Left lung (tissue), 10 donors: Measurements from ENCODE around the gene PBX4. TPM values are rescaled to one million over a fixed set of nuclear protein-coding genes. Genes with fewer than 3 reads are reported as not detected.

Experiments
- ATAC-seq: fragments of 200-7000 bp; cut with Tn5 transposase; one replicate; pipeline ENCODE4 v1.9.1; 2020; ENCODE audit warnings: moderate library complexity
- DNase-seq, 4 donors: peaks; one replicate each; pipeline ENCODE4 v3.0.0-alpha.2; 2013 to 2020
- H3K27ac ChIP-seq, 2 donors: fragments of 200-600 bp; sonication (generic) in 1 of 2; one replicate each; pipeline versions ENCODE4 v1.5.0 to v1.8.0; 2020 to 2021
- H3K27me3 ChIP-seq, 2 donors: fragments of 200-600 bp; sonication (generic) in 1 of 2; one replicate each; pipeline versions ENCODE4 v1.5.0 to v1.8.0; 2020 to 2021
- H3K36me3 ChIP-seq, 2 donors: fragments of 200-600 bp; sonication (generic) in 1 of 2; one replicate each; pipeline versions ENCODE4 v1.5.0 to v1.8.0; 2020 to 2021
- H3K4me1 ChIP-seq, 2 donors: fragments of 200-600 bp; one replicate each; pipeline ENCODE4 v1.8.0; 2021
- H3K4me3 ChIP-seq, 2 donors: fragments of 200-600 bp; sonication (generic) in 1 of 2; one replicate each; pipeline versions ENCODE4 v1.5.0 to v1.8.0; 2020 to 2021; ENCODE audit warnings: mild to moderate bottlenecking in 1 of 2
- H3K9me3 ChIP-seq, 2 donors: fragments of 200-600 bp; sonication (generic) in 1 of 2; one replicate each; pipeline versions ENCODE4 v1.5.0 to v1.8.0; 2020 to 2021
- CTCF ChIP-seq, 2 donors: fragments of 200-600 bp; sonication (generic) in 1 of 2; IDR thresholded peaks; one replicate each; pipeline versions ENCODE4 v1.5.0 to v1.8.0; 2021; ENCODE audit warnings: antibody characterized with exemption in 2 of 2
- intact Hi-C, 2 donors: fragments of 100-400 bp; cut with DNase I; formaldehyde crosslinking; loops; one replicate each; pipeline versions ENCODE4 v1.11.2 to v1.14.2; 2022
- polyA plus RNA-seq, 6 donors: library from polyadenylated mRNA; unstranded; fragments of 120-200 nt; gene quantifications; one replicate each; pipeline ENCODE4 v1.2.1, GENCODE V29; 2013; ENCODE audit not compliant: insufficient read length in 6 of 6
- total RNA-seq, 2 donors: library from RNA; stranded (reverse); fragmentation: NEBNext Ultra II Directional; extraction: Animal tissue kit (Norgen Biotek cat#: 25700); gene quantifications; one replicate each; pipeline ENCODE4 v1.2.1, GENCODE V29; 2021
- donor health status: DM: no; HTN: yes; CAD: no.
- donor health status: DM: no; HTN: no; CAD: no.

Gene PBX4
- total and polyA plus RNA-seq, 8 donors, result 1.8 to 22.0 (median 16.1) TPM

DNA sequence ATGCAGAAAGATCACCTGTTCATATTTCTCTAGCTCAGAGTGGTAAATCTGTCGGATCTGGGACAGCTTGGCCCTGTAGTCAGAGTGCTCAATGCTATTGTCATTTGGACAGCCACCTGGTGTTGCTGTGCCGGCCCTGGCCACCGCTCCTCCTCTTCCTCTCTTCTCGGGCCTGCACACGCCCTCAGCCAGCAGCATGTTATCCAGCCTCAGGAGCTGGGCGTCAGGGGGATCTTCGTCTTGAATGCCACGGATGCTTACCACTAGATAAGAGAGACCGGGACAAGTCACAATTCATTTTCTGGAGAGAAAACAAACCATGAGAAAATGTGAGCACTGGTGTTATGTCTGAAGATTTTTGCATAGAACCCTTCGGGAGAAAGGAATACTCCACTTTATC lies 47.9 kb downstream of the PBX4 start:
- peaks cover 0 to 7% of the 10 kb centered on the region in 2 donors for H3K36me3 ChIP-seq
- no peak overlapping the region for H3K27ac ChIP-seq
- H3K9me3 ChIP-seq, result no peaks in the 10 kb centered on the region
- ATAC-seq (no peak), DNase-seq (no peak)
- no peaks in the 10 kb centered on the region for H3K27me3 ChIP-seq
- no peak overlapping the region for H3K4me3 ChIP-seq
- no peak for TF ChIP-seq CTCF (IDR thresholded peaks at IDR 0.05)
- intact Hi-C loops, result no loop called here
- no peaks in the 10 kb centered on the region for H3K4me1 ChIP-seq

DNA sequence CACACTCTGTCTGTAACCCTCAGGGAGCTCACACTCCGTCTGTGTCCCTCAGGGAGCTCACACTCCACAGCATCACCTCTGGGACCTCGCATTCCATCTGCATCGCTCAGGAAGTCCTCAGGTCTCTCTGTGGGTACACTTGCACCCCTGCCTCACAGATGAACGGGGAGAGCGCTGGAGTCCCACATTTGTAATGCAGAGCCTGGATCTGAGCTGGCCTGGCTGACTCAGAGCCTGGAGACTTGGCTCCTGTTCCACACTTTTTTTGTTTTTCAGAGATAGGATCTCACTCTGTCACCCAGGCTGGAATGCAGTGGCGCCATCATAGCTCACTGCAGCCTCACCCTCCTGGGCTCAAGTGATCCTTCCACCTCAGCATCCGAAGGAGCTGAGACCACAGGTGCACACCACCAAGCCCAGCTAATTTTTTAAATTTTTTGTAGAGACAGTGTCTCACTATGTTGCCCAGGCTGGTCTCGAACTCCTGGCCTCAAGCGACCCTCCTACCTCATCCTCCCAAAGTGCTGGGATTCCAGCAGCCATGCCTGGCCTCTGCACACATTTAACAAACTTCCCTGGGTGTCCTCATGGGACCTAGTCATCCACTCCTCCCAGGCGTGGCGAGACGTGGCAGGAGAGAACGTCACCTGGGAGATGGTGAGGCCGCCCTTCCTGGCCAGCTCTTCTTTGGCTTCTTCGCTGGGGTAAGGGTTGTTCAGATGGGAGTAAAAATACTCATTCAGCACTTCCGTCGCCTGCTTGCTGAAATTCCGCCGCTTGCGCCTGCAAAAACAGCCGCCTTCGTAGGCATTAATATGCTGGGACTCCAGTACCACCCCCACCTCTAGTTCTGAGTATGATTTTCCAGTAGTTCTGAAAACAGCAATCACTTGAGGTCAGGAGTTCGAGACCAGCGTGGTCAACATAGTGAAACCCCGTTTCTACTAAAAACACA lies 49.4 kb downstream of the PBX4 start:
- intact Hi-C loops, result no loop called here
- Histone ChIP-seq H3K36me3 (peaks cover 0 to 7% of the 10 kb centered on the region in 2 donors), H3K27me3 (no peaks in the 10 kb centered on the region), H3K4me3 (no peak overlapping the region), H3K27ac (no peak overlapping the region), H3K9me3 (no peaks in the 10 kb centered on the region), H3K4me1 (no peaks in the 10 kb centered on the region)
- DNase-seq (no peak), ATAC-seq (no peak)
- TF ChIP-seq CTCF (IDR thresholded peaks at IDR 0.05), result no peak

DNA sequence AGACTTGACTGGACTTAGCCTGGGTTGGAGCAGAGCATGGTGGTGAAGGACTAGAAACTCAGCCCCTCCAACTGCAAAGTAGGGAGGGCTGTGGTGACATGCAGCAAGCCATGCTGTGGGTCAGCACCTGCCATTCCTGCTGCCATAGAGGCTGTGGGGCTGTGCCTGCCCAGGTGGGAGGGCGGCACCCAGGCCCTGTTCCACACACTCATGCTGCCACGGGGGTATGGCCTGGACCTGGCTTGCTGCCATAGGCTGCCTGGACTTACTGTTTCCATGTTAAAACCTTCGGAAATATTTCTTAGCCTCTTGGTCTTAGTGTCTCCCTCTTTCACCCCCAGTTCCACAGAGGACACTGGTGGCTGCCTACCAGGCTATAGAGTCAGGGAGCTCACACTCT lies 51.1 kb downstream of the PBX4 start:
- Histone ChIP-seq H3K9me3 (no peaks in the 10 kb centered on the region), H3K4me1 (no peaks in the 10 kb centered on the region), H3K36me3 (peaks cover 0 to 7% of the 10 kb centered on the region in 2 donors), H3K4me3 (no peak overlapping the region), H3K27ac (no peak overlapping the region), H3K27me3 (no peaks in the 10 kb centered on the region)
- intact Hi-C loops, result no loop called here
- no peak for TF ChIP-seq CTCF (IDR thresholded peaks at IDR 0.05)
- ATAC-seq, result no peak
- no peak for DNase-seq

- Histone ChIP-seq H3K9me3 (no peaks in the 10 kb centered on the region), H3K4me3 (no peak overlapping the region), H3K27ac (no peak overlapping the region), H3K4me1 (no peaks in the 10 kb centered on the region), H3K27me3 (no peaks in the 10 kb centered on the region), H3K36me3 (peaks cover 0 to 7% of the 10 kb centered on the region in 2 donors)
- TF ChIP-seq CTCF (IDR thresholded peaks at IDR 0.05), result no peak
- intact Hi-C loops, result no loop called here
- no peak for ATAC-seq
- no peak for DNase-seq
These were observed 52.2 kb downstream of the PBX4 start for GRCh38 chr19:19566306-19566705.

- no peak for TF ChIP-seq CTCF (IDR thresholded peaks at IDR 0.05)
- no peaks in the 10 kb centered on the region for H3K27me3 ChIP-seq
- H3K27ac ChIP-seq, result no peak overlapping the region
- DNase-seq (no peak), ATAC-seq (no peak)
- H3K9me3 ChIP-seq, result no peaks in the 10 kb centered on the region
- H3K4me1 ChIP-seq, result no peaks in the 10 kb centered on the region
- no peaks in the 10 kb centered on the region for H3K36me3 ChIP-seq
- intact Hi-C loops, result no loop called here
- no peak overlapping the region for H3K4me3 ChIP-seq
These were observed 55.1 kb downstream of the PBX4 start for GRCh38 chr19:19563348-19563848.
